ENCODE results near the gene LEFTY2.

DNA sequence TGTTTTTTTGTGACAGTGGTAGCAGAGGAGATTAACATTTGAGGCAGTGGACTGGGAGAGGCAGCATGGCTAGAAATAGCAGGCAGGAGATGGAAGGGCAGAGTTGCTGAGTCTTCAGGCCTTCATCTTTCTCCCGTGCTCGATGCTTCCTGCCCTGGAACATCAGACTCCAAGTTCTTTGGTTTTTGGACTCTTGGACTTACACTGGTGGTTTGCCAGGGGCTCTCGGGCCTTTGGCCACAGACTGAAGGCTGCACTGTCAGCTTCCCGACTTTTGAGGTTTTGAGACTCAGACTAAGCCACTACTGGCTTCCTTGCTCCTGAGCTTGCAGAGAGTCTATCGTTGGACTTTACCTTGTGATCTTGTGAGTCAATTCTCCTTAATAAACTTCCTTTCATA is 24.2 kb upstream of the LEFTY2 start:
- TF ChIP-seq, protein P1, sequence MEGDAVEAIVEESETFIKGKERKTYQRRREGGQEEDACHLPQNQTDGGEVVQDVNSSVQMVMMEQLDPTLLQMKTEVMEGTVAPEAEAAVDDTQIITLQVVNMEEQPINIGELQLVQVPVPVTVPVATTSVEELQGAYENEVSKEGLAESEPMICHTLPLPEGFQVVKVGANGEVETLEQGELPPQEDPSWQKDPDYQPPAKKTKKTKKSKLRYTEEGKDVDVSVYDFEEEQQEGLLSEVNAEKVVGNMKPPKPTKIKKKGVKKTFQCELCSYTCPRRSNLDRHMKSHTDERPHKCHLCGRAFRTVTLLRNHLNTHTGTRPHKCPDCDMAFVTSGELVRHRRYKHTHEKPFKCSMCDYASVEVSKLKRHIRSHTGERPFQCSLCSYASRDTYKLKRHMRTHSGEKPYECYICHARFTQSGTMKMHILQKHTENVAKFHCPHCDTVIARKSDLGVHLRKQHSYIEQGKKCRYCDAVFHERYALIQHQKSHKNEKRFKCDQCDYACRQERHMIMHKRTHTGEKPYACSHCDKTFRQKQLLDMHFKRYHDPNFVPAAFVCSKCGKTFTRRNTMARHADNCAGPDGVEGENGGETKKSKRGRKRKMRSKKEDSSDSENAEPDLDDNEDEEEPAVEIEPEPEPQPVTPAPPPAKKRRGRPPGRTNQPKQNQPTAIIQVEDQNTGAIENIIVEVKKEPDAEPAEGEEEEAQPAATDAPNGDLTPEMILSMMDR (IDR thresholded peaks at IDR 0.05 in 2 of 3, conservative IDR thresholded peaks at IDR 0.05 in 1 of 3; ENCODE audit: insufficient read depth in 2 of 3, low read depth in 1 of 3, low read length in 3 of 3) = no peak
- TF ChIP-seq CHD2 (IDR thresholded peaks at IDR 0.05; ENCODE audit: low read depth, low read length) (no peak), POLR2A (conservative IDR thresholded peaks at IDR 0.05) (no peak)
- TF ChIP-seq, protein P2, sequence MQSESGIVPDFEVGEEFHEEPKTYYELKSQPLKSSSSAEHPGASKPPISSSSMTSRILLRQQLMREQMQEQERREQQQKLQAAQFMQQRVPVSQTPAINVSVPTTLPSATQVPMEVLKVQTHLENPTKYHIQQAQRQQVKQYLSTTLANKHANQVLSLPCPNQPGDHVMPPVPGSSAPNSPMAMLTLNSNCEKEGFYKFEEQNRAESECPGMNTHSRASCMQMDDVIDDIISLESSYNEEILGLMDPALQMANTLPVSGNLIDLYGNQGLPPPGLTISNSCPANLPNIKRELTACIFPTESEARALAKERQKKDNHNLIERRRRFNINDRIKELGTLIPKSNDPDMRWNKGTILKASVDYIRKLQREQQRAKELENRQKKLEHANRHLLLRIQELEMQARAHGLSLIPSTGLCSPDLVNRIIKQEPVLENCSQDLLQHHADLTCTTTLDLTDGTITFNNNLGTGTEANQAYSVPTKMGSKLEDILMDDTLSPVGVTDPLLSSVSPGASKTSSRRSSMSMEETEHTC (IDR thresholded peaks at IDR 0.05) = no peak
